ENCODE results near the gene KIF5A.

- TF ChIP-seq CTCF (IDR thresholded peaks at IDR 0.05; ENCODE audit: low read depth, low read length) (no peak), MAX (IDR thresholded peaks at IDR 0.05; ENCODE audit: low read depth, low read length) (no peak)
Observed at GRCh38 chr12:57528831-57529555, 20.9 kb upstream of the KIF5A start.
